PC-3 (cell line): ENCODE measurements around the gene PTPN14. TPM values are rescaled to one million over a fixed set of nuclear protein-coding genes. Genes with fewer than 3 reads are reported as not detected.
"Not testable (repeated sequence)": the region's sequence is repeated elsewhere in the genome, so short reads cannot be mapped to it uniquely, and the experiment has no call there.

Experiments
- ATAC-seq: fragments of 200-7000 bp; cut with Tn5 transposase; 2 replicates; pipeline ENCODE4 v1.9.1; 2020; ENCODE audit warnings: mild to moderate bottlenecking, moderate library complexity
- BruUV-seq: library from RNA; stranded (reverse); fragments of 400-500 nt; replicated peaks from 2 replicates; lab custom pipeline; 2021; lab: Mats Ljungman, UMichigan
- CTCF ChIA-PET: fragments of 300-600 bp; sonication (Branson Sonifier 250); formaldehyde crosslinking; loops from one replicate; lab custom pipeline; 2022; ENCODE audit warnings: antibody characterized with exemption; lab: Charles Lee
- POLR2A ChIA-PET: fragments of 300-600 bp; sonication (Branson Sonifier 250); formaldehyde crosslinking; loops from one replicate; lab custom pipeline; 2022; ENCODE audit warnings: antibody characterized with exemption; ENCODE audit not compliant: unreplicated experiment; lab: Charles Lee
- DNase-seq: peaks from one replicate; pipeline ENCODE4 v3.0.0-alpha.2; 2015
- H2AFZ ChIP-seq: fragments of 300-600 bp; sonication (generic); 2 replicates; pipeline ENCODE4 v1.6.0; 2016; ENCODE audit warnings: antibody characterized with exemption, low read length
- H3F3A ChIP-seq: fragments of 300-600 bp; sonication (generic); one replicate; pipeline ENCODE4 v1.6.0; 2017; ENCODE audit warnings: antibody characterized with exemption, low read length, control low read depth, mild to moderate bottlenecking; ENCODE audit not compliant: unreplicated experiment
- H3K27ac ChIP-seq: fragments of 300-600 bp; sonication (generic); 2 replicates; pipeline ENCODE4 v1.5.1; 2016; ENCODE audit warnings: mild to moderate bottlenecking, low read length
- H3K27me3 ChIP-seq: fragments of 300-600 bp; sonication (generic); 2 replicates; pipeline ENCODE4 v1.6.1; 2016; ENCODE audit warnings: low read length, mixed read lengths
- H3K36me3 ChIP-seq: fragments of 300-600 bp; sonication (generic); 2 replicates; pipeline ENCODE4 v1.6.1; 2016; ENCODE audit warnings: low read depth, mixed run types, low read length, mixed read lengths
- H3K4me1 ChIP-seq: fragments of 300-600 bp; sonication (generic); 2 replicates; pipeline ENCODE4 v1.5.1; 2016; ENCODE audit warnings: low read length; ENCODE audit not compliant: insufficient read depth
- H3K4me2 ChIP-seq: fragments of 300-600 bp; sonication (generic); 2 replicates; pipeline ENCODE4 v1.6.0; 2016; ENCODE audit warnings: low read length
- H3K4me3 ChIP-seq: fragments of 300-600 bp; sonication (generic); 2 replicates; pipeline ENCODE4 v1.5.1; 2016; ENCODE audit warnings: mild to moderate bottlenecking, low read length, mixed read lengths
- H3K79me2 ChIP-seq: fragments of 300-600 bp; sonication (generic); 2 replicates; pipeline ENCODE4 v1.6.1; 2017; ENCODE audit warnings: low read length, mixed read lengths
- H3K9ac ChIP-seq: fragments of 300-600 bp; sonication (generic); 2 replicates; pipeline ENCODE4 v1.6.0; 2016; ENCODE audit warnings: mild to moderate bottlenecking, low read length
- H3K9me2 ChIP-seq: fragments of 300-600 bp; sonication (generic); replicated peaks from 2 replicates; pipeline ENCODE4 v1.6.1; 2016; ENCODE audit warnings: mixed run types, low read length, mixed read lengths
- H3K9me3 ChIP-seq: fragments of 300-600 bp; sonication (generic); 2 replicates; pipeline ENCODE4 v1.6.1; 2016; ENCODE audit warnings: low read length, mixed read lengths
- H4K20me1 ChIP-seq: fragments of 300-600 bp; sonication (generic); 2 replicates; pipeline ENCODE4 v1.6.1; 2016; ENCODE audit warnings: low read length, mixed read lengths
- CTCF ChIP-seq: fragments of 300-600 bp; sonication (generic); conservative IDR thresholded peaks from 2 replicates; pipeline ENCODE4 v1.5.1; 2017; ENCODE audit warnings: antibody characterized with exemption, low read depth, mild to moderate bottlenecking, low read length
- EZH2 ChIP-seq: fragments of 300-600 bp; sonication (generic); IDR thresholded peaks from one replicate; pipeline ENCODE4 v1.6.1; 2017; ENCODE audit warnings: antibody characterized with exemption, mild to moderate bottlenecking, low read length; ENCODE audit not compliant: unreplicated experiment
- EZH2phosphoT487 ChIP-seq: fragments of 300-600 bp; sonication (generic); IDR thresholded peaks from 2 replicates; pipeline ENCODE4 v1.6.1; 2018; ENCODE audit warnings: mild to moderate bottlenecking, antibody characterized with exemption, low read length, borderline replicate concordance
- intact Hi-C: fragments of 100-400 bp; cut with micrococcal nuclease; formaldehyde crosslinking; loops from 2 replicates; pipeline ENCODE4 v1.9.0; 2023
- total RNA-seq: library from RNA; depleted of rRNA; stranded (reverse); fragments of >200 nt; gene quantifications from 2 replicates; pipeline ENCODE4 v1.2.3, GENCODE V29; 2014

PTPN14 gene
- total RNA-seq, 1 experiment from 2014 or later = 12.6 TPM

DNA sequence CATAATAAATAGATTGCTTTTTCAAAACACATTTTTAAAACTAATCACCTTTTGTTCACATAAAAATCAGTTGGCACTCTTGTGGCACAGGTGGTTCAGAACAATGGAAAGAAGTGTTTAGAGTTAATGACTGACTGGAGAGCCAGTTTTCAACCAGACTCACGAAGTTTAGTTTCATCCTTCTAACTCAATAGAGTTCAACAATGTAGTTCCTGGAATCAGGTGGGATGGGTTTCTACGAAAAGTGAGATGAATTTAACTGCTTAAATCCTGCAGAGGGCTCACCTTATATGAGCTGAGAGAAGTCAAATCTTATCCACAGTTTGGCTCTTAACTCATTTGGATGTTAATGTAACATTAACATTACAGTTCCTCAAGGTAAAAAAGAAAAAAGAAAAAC lies 153.9 kb downstream of the PTPN14 start:
- BruUV-seq = no TSS peak
- H3K79me2 ChIP-seq = no peaks in the 10 kb centered on the region
- POLR2A ChIA-PET = no interaction called here

GRCh38 chr1:214396330-214396729 lies 155.1 kb downstream of the PTPN14 start:
- H3K4me3 ChIP-seq = no peak overlapping the region
- ATAC-seq = no peak
- TF ChIP-seq CTCF (no peak), EZH2 (no peak), EZH2phosphoT487 (no peak)
- no peaks in the 10 kb centered on the region for H3K4me1 ChIP-seq
- H3K9me3 ChIP-seq = no peaks in the 10 kb centered on the region
- H3F3A ChIP-seq = no peaks in the 10 kb centered on the region
- CTCF ChIA-PET = no interaction called here
- H3K27ac ChIP-seq = no peak overlapping the region
- H3K27me3 ChIP-seq = no peaks in the 10 kb centered on the region
- POLR2A ChIA-PET = interaction anchor here (0.5 kb wide), 1 partner anchor 182 kb away, joined by 13 read pairs; no protein-coding TSS in a partner anchor
- no peaks in the 10 kb centered on the region for H3K9me2 ChIP-seq
- no peak overlapping the region for H3K9ac ChIP-seq
- H3K79me2 ChIP-seq = no peaks in the 10 kb centered on the region
- no peak overlapping the region for H2AFZ ChIP-seq
- no peaks in the 10 kb centered on the region for H4K20me1 ChIP-seq
- intact Hi-C loops = no loop called here
- H3K4me2 ChIP-seq = no peak overlapping the region
- BruUV-seq = no TSS peak
- peaks cover 37% of the 10 kb centered on the region for H3K36me3 ChIP-seq
- no peak for DNase-seq

More for the DNA sequence above, 153.9 kb downstream of the PTPN14 start:
- ATAC-seq = no peak
- no peak for DNase-seq
- intact Hi-C loops = no loop called here
- H3K27ac ChIP-seq = no peak overlapping the region
- CTCF ChIA-PET = no interaction called here
- H3K4me1 ChIP-seq = no peaks in the 10 kb centered on the region
- no peak overlapping the region for H3K4me3 ChIP-seq
- H3F3A ChIP-seq = no peaks in the 10 kb centered on the region
- H3K9me2 ChIP-seq = no peaks in the 10 kb centered on the region
- no peak overlapping the region for H2AFZ ChIP-seq
- H3K27me3 ChIP-seq = no peaks in the 10 kb centered on the region
- no peak overlapping the region for H3K9ac ChIP-seq
- peaks cover 39% of the 10 kb centered on the region for H3K36me3 ChIP-seq
- H3K9me3 ChIP-seq = no peaks in the 10 kb centered on the region
- no peak for TF ChIP-seq EZH2
- TF ChIP-seq CTCF = no peak
- no peak for TF ChIP-seq EZH2phosphoT487
- H3K4me2 ChIP-seq = no peak overlapping the region
- H4K20me1 ChIP-seq = no peaks in the 10 kb centered on the region

DNA sequence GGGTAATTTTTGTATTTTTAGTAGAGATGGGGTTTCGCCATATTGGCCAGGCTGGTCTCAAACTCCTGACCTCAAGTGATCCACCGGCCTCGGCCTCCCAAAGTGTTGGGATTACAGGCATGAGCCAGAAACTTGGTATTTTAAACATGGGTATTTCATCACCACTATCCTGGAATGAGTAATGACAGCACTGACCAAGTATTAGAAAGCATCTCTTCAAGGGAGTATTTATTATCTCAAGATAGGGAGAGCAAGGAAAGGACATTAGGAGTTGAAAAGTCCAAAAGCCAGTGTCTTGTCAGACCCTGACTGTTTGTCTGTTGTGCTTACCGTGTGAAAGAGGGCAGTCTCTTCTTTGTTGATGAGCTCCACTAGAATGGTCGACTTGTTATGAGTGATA lies 156.8 kb downstream of the PTPN14 start:
- H3K4me2 ChIP-seq, H3K4me3 ChIP-seq, H2AFZ ChIP-seq, H3K27me3 ChIP-seq, H3K9me3 ChIP-seq, H3K79me2 ChIP-seq, intact Hi-C loops, H3K9ac ChIP-seq, POLR2A ChIA-PET, BruUV-seq, H3K4me1 ChIP-seq, ATAC-seq, H3K9me2 ChIP-seq, H3F3A ChIP-seq, H3K27ac ChIP-seq, CTCF ChIA-PET, H4K20me1 ChIP-seq: not testable (repeated sequence)
- H3K36me3 ChIP-seq = peaks cover 36% of the 10 kb centered on the region
- peak; percentile 31 for DNase-seq
